SK-N-SH treated with all-trans-retinoic acid at 6 μM for 48 hours (cell line): Measurements from ENCODE around the gene CCNL2.
A peak's percentile ranks its signal among the peaks of the same experiment; 100 is the strongest.

Experiments used
- ATAC-seq: fragments of 200-7000 bp; cut with Tn5 transposase; 3 replicates; pipeline ENCODE4 v1.9.1; 2020; ENCODE audit warnings: mild to moderate bottlenecking, moderate library complexity
- ARNTL ChIP-seq: fragments of 450-650 bp; formaldehyde crosslinking; IDR thresholded peaks from 2 replicates; pipeline ENCODE4 v1.5.0; 2020; ENCODE audit warnings: low read depth, mild to moderate bottlenecking, moderate library complexity, borderline replicate concordance
- BACH2 ChIP-seq: fragments of 250-450 bp; sonication (Bioruptor Pico); IDR thresholded peaks from 2 replicates; pipeline ENCODE4 v1.9.0; 2021; ENCODE audit warnings: mild to moderate bottlenecking, borderline replicate concordance
- CREB5 ChIP-seq: fragments of 250-450 bp; sonication (Bioruptor Pico); IDR thresholded peaks from 2 replicates; pipeline ENCODE4 v1.5.1; 2020; ENCODE audit warnings: low read depth, mild to moderate bottlenecking, moderate library complexity
- CSDC2 ChIP-seq: fragments of 250-450 bp; sonication (Bioruptor Pico); IDR thresholded peaks from 2 replicates; pipeline ENCODE4 v1.5.0; 2020; ENCODE audit warnings: mild to moderate bottlenecking, moderate library complexity
- CSRNP3 ChIP-seq: fragments of 250-450 bp; sonication (Bioruptor Pico); IDR thresholded peaks from 2 replicates; pipeline ENCODE4 v1.5.1; 2021; ENCODE audit warnings: mild to moderate bottlenecking, moderate library complexity
- ESRRG ChIP-seq: fragments of 250-450 bp; sonication (Bioruptor Pico); IDR thresholded peaks from 2 replicates; pipeline ENCODE4 v1.6.1; 2021; ENCODE audit warnings: mild to moderate bottlenecking
- GLIS3 ChIP-seq: fragments of 250-450 bp; sonication (Bioruptor Pico); IDR thresholded peaks from 2 replicates; pipeline ENCODE4 v1.5.0; 2020; ENCODE audit warnings: mild to moderate bottlenecking, moderate library complexity
- ISL1 ChIP-seq: fragments of 250-450 bp; sonication (Bioruptor Pico); IDR thresholded peaks from 2 replicates; pipeline ENCODE4 v2.1.2; 2022; ENCODE audit warnings: mild to moderate bottlenecking, moderate library complexity
- OSR1 ChIP-seq: fragments of 250-450 bp; sonication (Bioruptor Pico); IDR thresholded peaks from 2 replicates; pipeline ENCODE4 v1.8.0; 2022; ENCODE audit warnings: moderate library complexity, mild to moderate bottlenecking, inconsistent platforms
- PATZ1 ChIP-seq: fragments of 250-450 bp; sonication (Bioruptor Pico); IDR thresholded peaks from 2 replicates; pipeline ENCODE4 v1.8.0; 2020; ENCODE audit warnings: mild to moderate bottlenecking, moderate library complexity, borderline replicate concordance
- POU6F1 ChIP-seq: fragments of 250-450 bp; sonication (Bioruptor Pico); IDR thresholded peaks from 2 replicates; pipeline ENCODE4 v1.8.0; 2021; ENCODE audit warnings: low read depth, mild to moderate bottlenecking, moderate library complexity, borderline replicate concordance
- PPARA ChIP-seq: fragments of 250-450 bp; sonication (Bioruptor Pico); IDR thresholded peaks from 2 replicates; pipeline ENCODE4 v1.5.0; 2020; ENCODE audit warnings: mild to moderate bottlenecking, borderline replicate concordance
- SNAI2 ChIP-seq: fragments of 250-450 bp; sonication (Bioruptor Pico); IDR thresholded peaks from 2 replicates; pipeline ENCODE4 v1.5.0; 2020; ENCODE audit warnings: mild to moderate bottlenecking, moderate library complexity
- TCF4 ChIP-seq: fragments of 250-450 bp; sonication (Bioruptor Pico); IDR thresholded peaks from 2 replicates; pipeline ENCODE4 v1.8.0; 2021; ENCODE audit warnings: mild to moderate bottlenecking, moderate library complexity, borderline replicate concordance
- TOX ChIP-seq: fragments of 250-450 bp; sonication (Bioruptor Pico); IDR thresholded peaks from 2 replicates; pipeline ENCODE4 v1.8.0; 2021; ENCODE audit warnings: mild to moderate bottlenecking, moderate library complexity, borderline replicate concordance
- TSHZ2 ChIP-seq: fragments of 250-450 bp; sonication (Bioruptor Pico); IDR thresholded peaks from 2 replicates; pipeline ENCODE4 v1.5.0; 2020; ENCODE audit warnings: mild to moderate bottlenecking, moderate library complexity
- ZC3H10 ChIP-seq: fragments of 250-450 bp; sonication (Bioruptor Pico); IDR thresholded peaks from 2 replicates; pipeline ENCODE4 v1.5.1; 2021; ENCODE audit warnings: mild to moderate bottlenecking, moderate library complexity
- ZFP30 ChIP-seq: fragments of 450-650 bp; formaldehyde crosslinking; IDR thresholded peaks from 2 replicates; pipeline ENCODE4 v1.5.0; 2022; ENCODE audit warnings: mild to moderate bottlenecking, moderate library complexity
- ZNF565 ChIP-seq: fragments of 450-650 bp; formaldehyde crosslinking; conservative IDR thresholded peaks from 2 replicates; pipeline ENCODE4 v1.5.0; 2020; ENCODE audit warnings: low read depth, mild to moderate bottlenecking, moderate library complexity
- ZNF70 ChIP-seq: fragments of 450-650 bp; formaldehyde crosslinking; IDR thresholded peaks from 2 replicates; pipeline ENCODE4 v1.5.0; 2020; ENCODE audit warnings: mild to moderate bottlenecking, moderate library complexity

CCNL2 gene

GRCh38 chr1:1364266-1364665 lies 34.9 kb downstream of the CCNL2 start:
- TF ChIP-seq POU6F1 (no peak), BACH2 (CRISPR knock-in tag) (no peak), ISL1 (CRISPR knock-in tag) (no peak), PPARA (CRISPR knock-in tag) (no peak), SNAI2 (CRISPR knock-in tag) (no peak), CSDC2 (CRISPR knock-in tag) (no peak), GLIS3 (CRISPR knock-in tag) (no peak), TOX (CRISPR knock-in tag) (no peak), ZFP30 (no peak), CREB5 (no peak), PATZ1 (CRISPR knock-in tag) (no peak), ZC3H10 (CRISPR knock-in tag) (no peak)
- ATAC-seq: no peak

GRCh38 chr1:1361982-1362423 lies 37.1 kb downstream of the CCNL2 start:
- 0 out of 3 replicates have a peak, but pooled peaks have one; percentile 2 for ATAC-seq
- TF ChIP-seq ESRRG (CRISPR knock-in tag) (no peak), TSHZ2 (CRISPR knock-in tag) (no peak), TOX (CRISPR knock-in tag) (no peak), PPARA (CRISPR knock-in tag) (no peak), CSRNP3 (CRISPR knock-in tag) (no peak), ARNTL (CRISPR knock-in tag) (no peak), ZC3H10 (CRISPR knock-in tag) (no peak), ZNF70 (CRISPR knock-in tag) (no peak), CREB5 (no peak), OSR1 (no peak), PATZ1 (CRISPR knock-in tag) (no peak), GLIS3 (CRISPR knock-in tag) (no peak), TCF4 (CRISPR knock-in tag) (no peak), BACH2 (CRISPR knock-in tag) (no peak), POU6F1 (no peak), SNAI2 (CRISPR knock-in tag) (no peak), ZFP30 (no peak), ZNF565 (CRISPR knock-in tag) (no peak)
